Measurements from ENCODE around the gene SIGLEC5. TPM values are rescaled to one million over a fixed set of nuclear protein-coding genes. Genes with fewer than 3 reads are reported as not detected.
"Not testable (repeated sequence)": the region's sequence is repeated elsewhere in the genome, so short reads cannot be mapped to it uniquely, and the experiment has no call there.

The SIGLEC5 gene
- total RNA-seq, 4 donors from 2014 or later = 0.94 TPM; not detected in 3

- Histone ChIP-seq H3K4me1 (peaks cover 0 to 8% (median 0%) of the 10 kb centered on the region in 3 donors), H3K27ac (no peak overlapping the region), H3K4me3 (no peak overlapping the region), H3K36me3 (no peaks in the 10 kb centered on the region), H3K9me3 (no peaks in the 10 kb centered on the region), H3K27me3 (peaks cover 0 to 22% (median 0%) of the 10 kb centered on the region in 4 donors)
- TF ChIP-seq POLR2A (IDR thresholded peaks at IDR 0.05) = no peak
- TF ChIP-seq, protein P1, sequence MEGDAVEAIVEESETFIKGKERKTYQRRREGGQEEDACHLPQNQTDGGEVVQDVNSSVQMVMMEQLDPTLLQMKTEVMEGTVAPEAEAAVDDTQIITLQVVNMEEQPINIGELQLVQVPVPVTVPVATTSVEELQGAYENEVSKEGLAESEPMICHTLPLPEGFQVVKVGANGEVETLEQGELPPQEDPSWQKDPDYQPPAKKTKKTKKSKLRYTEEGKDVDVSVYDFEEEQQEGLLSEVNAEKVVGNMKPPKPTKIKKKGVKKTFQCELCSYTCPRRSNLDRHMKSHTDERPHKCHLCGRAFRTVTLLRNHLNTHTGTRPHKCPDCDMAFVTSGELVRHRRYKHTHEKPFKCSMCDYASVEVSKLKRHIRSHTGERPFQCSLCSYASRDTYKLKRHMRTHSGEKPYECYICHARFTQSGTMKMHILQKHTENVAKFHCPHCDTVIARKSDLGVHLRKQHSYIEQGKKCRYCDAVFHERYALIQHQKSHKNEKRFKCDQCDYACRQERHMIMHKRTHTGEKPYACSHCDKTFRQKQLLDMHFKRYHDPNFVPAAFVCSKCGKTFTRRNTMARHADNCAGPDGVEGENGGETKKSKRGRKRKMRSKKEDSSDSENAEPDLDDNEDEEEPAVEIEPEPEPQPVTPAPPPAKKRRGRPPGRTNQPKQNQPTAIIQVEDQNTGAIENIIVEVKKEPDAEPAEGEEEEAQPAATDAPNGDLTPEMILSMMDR (IDR thresholded peaks at IDR 0.05) = no peak
- no peak for DNase-seq
- WGBS, 2 donors = 50 to 60% methylated on average over 4 of the region's 4 CpGs
- intact Hi-C loops (cut with DNase I) = no loop called here
Measured at GRCh38 chr19:51652266-51652665, 22.1 kb upstream of the SIGLEC5 start.

- Histone ChIP-seq H3K27me3 (peaks cover 0 to 22% (median 0%) of the 10 kb centered on the region in 4 donors), H3K9me3 (no peaks in the 10 kb centered on the region), H3K27ac (no peak overlapping the region), H3K36me3 (no peaks in the 10 kb centered on the region), H3K4me1 (no peaks in the 10 kb centered on the region), H3K4me3 (no peak overlapping the region)
- DNase-seq = no peak
- TF ChIP-seq POLR2A (IDR thresholded peaks at IDR 0.05) = no peak
- TF ChIP-seq, protein P1 (IDR thresholded peaks at IDR 0.05) = no peak
- 67% methylated on average over 6 of the region's 7 CpGs for WGBS, 2 donors
- intact Hi-C loops (cut with DNase I) = no loop called here
Measured at GRCh38 chr19:51651216-51651846, 21.1 kb upstream of the SIGLEC5 start.

DNA sequence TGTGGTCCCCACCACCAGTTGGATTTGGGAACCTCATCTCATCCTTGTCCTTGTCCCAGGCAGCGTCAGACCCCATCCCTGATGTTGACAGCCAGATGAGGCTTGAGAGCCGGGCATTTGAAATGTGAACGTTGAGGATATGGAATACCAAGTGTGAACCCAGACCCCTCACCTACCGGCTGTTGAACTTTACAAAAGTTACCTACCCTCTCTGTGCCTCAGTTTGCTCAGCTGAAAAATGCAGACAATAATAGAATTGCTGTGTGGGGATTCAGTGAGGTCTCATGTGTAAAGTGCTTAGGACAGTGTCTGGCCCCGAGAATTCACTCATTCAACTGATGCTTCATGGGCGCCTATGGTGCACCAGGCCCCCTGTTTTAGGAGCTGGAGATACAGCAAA is 17.1 kb upstream of the SIGLEC5 start:
- no peaks in the 10 kb centered on the region for H3K36me3 ChIP-seq

DNA sequence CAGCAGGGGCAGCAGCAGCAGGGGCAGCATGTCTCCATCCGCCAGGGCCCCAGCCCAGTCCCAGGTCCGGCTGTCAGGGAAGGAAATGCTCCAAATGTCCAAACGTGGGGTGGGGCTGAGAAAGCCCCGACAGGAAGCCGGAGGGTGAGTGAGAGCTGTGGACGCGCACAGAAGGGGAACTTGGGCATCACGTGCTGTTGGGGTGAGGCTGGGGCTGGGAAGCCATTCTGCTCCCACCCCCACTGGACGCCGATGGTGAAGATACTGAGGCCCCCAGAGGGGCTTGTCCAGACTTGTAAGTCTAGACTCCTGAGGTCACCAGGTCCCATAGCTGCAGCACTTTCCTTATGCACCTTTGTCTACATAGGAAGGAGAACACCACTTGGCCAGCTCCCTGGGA is 16.5 kb upstream of the SIGLEC5 start, which contains the start of gene SIGLEC14:
SIGLEC14 (minus strand) TSS at position 96 of the 400 bp plus-strand sequence; CDS start at position 30, 66 bp downstream.
- H3K36me3 ChIP-seq; H3K9me3 ChIP-seq; DNase-seq; H3K27ac ChIP-seq; H3K4me1 ChIP-seq; intact Hi-C loops (cut with DNase I): not testable (repeated sequence)
- peak within 1 kb of the TSS in 1 of 4 donors; percentile 11 for H3K4me3 ChIP-seq
- WGBS, 2 donors = 0 to 17% methylated on average over 2 of the region's 10 CpGs
- H3K27me3 ChIP-seq = peaks cover 0 to 38% (median 0%) of the 10 kb centered on the region in 4 donors

More for the DNA sequence above, 17.1 kb upstream of the SIGLEC5 start:
- 93 to 96% methylated on average over 3 of the region's 6 CpGs for WGBS, 2 donors
- DNase-seq = no peak
- Histone ChIP-seq H3K4me3 (no peak overlapping the region), H3K27ac (no peak overlapping the region), H3K9me3 (no peaks in the 10 kb centered on the region), H3K4me1 (no peaks in the 10 kb centered on the region), H3K27me3 (peaks cover 0 to 41% (median 0%) of the 10 kb centered on the region in 4 donors)
- TF ChIP-seq, protein P1 (IDR thresholded peaks at IDR 0.05) = no peak
- TF ChIP-seq POLR2A (IDR thresholded peaks at IDR 0.05) = no peak
- intact Hi-C loops (cut with DNase I) = no loop called here

GRCh38 chr19:51644636-51645271 is 14.6 kb upstream of the SIGLEC5 start:
- 48% methylated on average over 10 of the region's 11 CpGs; no CpG with 5 or more reads in 1 of the 2 donors for WGBS, 2 donors
- no peak overlapping the region for H3K27ac ChIP-seq
- TF ChIP-seq POLR2A (IDR thresholded peaks at IDR 0.05) = no peak
- TF ChIP-seq, protein P1 (IDR thresholded peaks at IDR 0.05) = no peak

More at GRCh38 chr19:51644636-51645271, 14.6 kb upstream of the SIGLEC5 start:
- intact Hi-C loops (cut with DNase I) = no loop called here
- H3K27me3 ChIP-seq = peaks cover 0 to 41% (median 0%) of the 10 kb centered on the region in 4 donors
- H3K36me3 ChIP-seq = no peaks in the 10 kb centered on the region
- no peaks in the 10 kb centered on the region for H3K4me1 ChIP-seq
- no peaks in the 10 kb centered on the region for H3K9me3 ChIP-seq
- DNase-seq = no peak
- peak overlapping the region in 1 of 4 donors; percentile 11 for H3K4me3 ChIP-seq
